ENCODE results near the gene KCNJ6. TPM values are rescaled to one million over a fixed set of nuclear protein-coding genes. Genes with fewer than 3 reads are reported as not detected.
"Not testable (repeated sequence)": the region's sequence is repeated elsewhere in the genome, so short reads cannot be mapped to it uniquely, and the experiment has no call there.

The KCNJ6 gene
- total and polyA plus RNA-seq, 5 donors from 2014 or later, result not detected

DNA sequence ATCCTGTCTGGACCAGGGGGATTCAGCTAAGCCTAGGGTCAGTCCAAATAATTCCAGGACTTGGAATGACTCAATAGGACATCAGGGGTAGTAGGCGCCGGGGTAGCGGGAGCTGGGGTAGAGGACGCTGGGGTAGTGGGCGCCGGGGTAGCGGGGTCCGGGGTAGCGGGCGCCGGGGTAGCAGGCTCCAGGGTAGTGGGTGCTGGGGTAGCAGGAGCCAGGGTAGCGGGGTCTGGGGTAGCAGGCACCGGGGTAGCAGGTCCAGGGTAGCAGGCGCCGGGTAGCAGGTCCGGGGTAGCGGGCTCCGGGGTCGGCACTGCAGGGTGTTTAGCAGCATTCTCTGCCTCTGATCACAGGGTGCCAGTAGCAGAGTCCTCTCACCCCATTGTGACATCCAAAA, 248.9 kb downstream of the KCNJ6 start:
- Mint-ChIP-seq H3K27me3 (peaks cover 14% of the 10 kb centered on the region), H3K4me3 (no peak overlapping the region), H3K27ac (no peak overlapping the region), H3K9me3 (peaks cover 0 to 2% (median 0%) of the 10 kb centered on the region in 7 donors), H3K4me1 (no peaks in the 10 kb centered on the region), H3K36me3 (no peaks in the 10 kb centered on the region)
- Histone ChIP-seq H3K4me1 (ENCODE audit: control insufficient read depth, insufficient read depth, low read length, poor library complexity, severe bottlenecking) (no peaks in the 10 kb centered on the region), H3K27me3 (ENCODE audit: control insufficient read depth, insufficient read depth, low read length) (no peaks in the 10 kb centered on the region), H3K9me3 (ENCODE audit: control insufficient read depth in 2 of 2, low read length in 2 of 2) (no peaks in the 10 kb centered on the region), H3K36me3 (ENCODE audit: control insufficient read depth, insufficient read depth, low read length) (no peaks in the 10 kb centered on the region), H3K27ac (ENCODE audit: insufficient read depth, low read length, poor library complexity, severe bottlenecking) (no peak overlapping the region), H3K4me3 (ENCODE audit: low read depth, low read length) (no peak overlapping the region)
- DNase-seq, result no peak
- no peak for ATAC-seq (ENCODE audit: low read depth in 2 of 2)

- H3K27me3 ChIP-seq (ENCODE audit: control insufficient read depth, insufficient read depth, low read length), result no peaks in the 10 kb centered on the region
- no peak overlapping the region for H3K27ac Mint-ChIP-seq
- H3K9me3 ChIP-seq (ENCODE audit: control insufficient read depth in 2 of 2, low read length in 2 of 2), result no peaks in the 10 kb centered on the region
- H3K4me3 Mint-ChIP-seq, result no peak overlapping the region
- no peaks in the 10 kb centered on the region for H3K4me1 ChIP-seq (ENCODE audit: control insufficient read depth, insufficient read depth, low read length, poor library complexity, severe bottlenecking)
- no peaks in the 10 kb centered on the region for H3K36me3 ChIP-seq (ENCODE audit: control insufficient read depth, insufficient read depth, low read length)
- H3K4me1 Mint-ChIP-seq, result no peaks in the 10 kb centered on the region
- H3K4me3 ChIP-seq (ENCODE audit: low read depth, low read length), result no peak overlapping the region
- H3K36me3 Mint-ChIP-seq, result no peaks in the 10 kb centered on the region
- DNase-seq (no peak), ATAC-seq (ENCODE audit: low read depth in 2 of 2) (no peak)
- H3K9me3 Mint-ChIP-seq, result peaks cover 0 to 2% (median 0%) of the 10 kb centered on the region in 7 donors
- H3K27ac ChIP-seq (ENCODE audit: insufficient read depth, low read length, poor library complexity, severe bottlenecking), result no peak overlapping the region
- peaks cover 14% of the 10 kb centered on the region for H3K27me3 Mint-ChIP-seq
Observed at GRCh38 chr21:37665230-37666024, 250.8 kb downstream of the KCNJ6 start.

DNA sequence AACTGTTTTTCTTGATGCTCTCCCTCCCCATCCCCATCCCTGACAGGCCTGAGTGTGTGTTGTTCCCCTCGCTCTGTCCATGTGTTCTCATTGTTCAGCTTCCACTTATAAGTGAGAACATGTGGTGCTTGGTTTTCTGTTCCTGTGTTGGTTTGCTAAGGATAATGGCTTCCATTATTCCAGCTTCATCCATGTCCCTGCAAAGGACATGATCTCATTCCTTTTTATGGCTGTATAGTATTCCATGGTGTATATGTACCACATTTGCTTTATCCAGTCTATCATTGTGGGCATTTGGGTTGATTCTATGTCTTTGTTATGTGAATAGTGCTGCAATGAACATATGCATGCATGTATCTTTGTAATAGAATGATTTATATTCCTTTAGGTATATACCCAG, 254.0 kb downstream of the KCNJ6 start:
- not testable (repeated sequence) for H3K9me3 Mint-ChIP-seq, H3K4me3 Mint-ChIP-seq, DNase-seq

DNA sequence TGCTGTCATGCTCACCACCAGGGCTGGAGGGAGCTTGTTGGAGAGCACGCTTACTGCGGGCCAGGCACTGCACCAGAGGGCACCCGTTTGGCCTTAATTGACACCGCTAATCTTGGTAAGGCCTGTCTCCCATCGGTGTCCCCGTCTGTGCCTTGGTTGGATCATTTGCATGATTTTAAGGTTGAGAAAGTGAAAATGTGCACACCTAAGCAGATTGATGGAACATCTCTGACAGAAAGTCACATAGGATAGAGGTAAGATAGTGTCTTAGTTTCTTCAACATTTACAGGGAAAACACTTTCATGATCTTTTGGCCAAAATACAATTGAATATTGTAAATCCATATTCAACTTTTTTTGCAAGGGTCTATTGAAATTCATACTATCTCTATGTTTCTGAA, 255.5 kb downstream of the KCNJ6 start:
- peaks cover 4% of the 10 kb centered on the region for H3K27me3 Mint-ChIP-seq
- peaks cover 0 to 4% (median 0%) of the 10 kb centered on the region in 7 donors for H3K9me3 Mint-ChIP-seq
- H3K4me3 ChIP-seq (ENCODE audit: low read depth, low read length), result no peak overlapping the region
- no peaks in the 10 kb centered on the region for H3K36me3 Mint-ChIP-seq
- no peaks in the 10 kb centered on the region for H3K4me1 Mint-ChIP-seq
- no peaks in the 10 kb centered on the region for H3K9me3 ChIP-seq (ENCODE audit: control insufficient read depth in 2 of 2, low read length in 2 of 2)
- no peak overlapping the region for H3K4me3 Mint-ChIP-seq
- H3K36me3 ChIP-seq (ENCODE audit: control insufficient read depth, insufficient read depth, low read length), result no peaks in the 10 kb centered on the region
- H3K27ac Mint-ChIP-seq, result no peak overlapping the region
- H3K27me3 ChIP-seq (ENCODE audit: control insufficient read depth, insufficient read depth, low read length), result no peaks in the 10 kb centered on the region
- ATAC-seq (ENCODE audit: low read depth in 2 of 2), result no peak
- no peaks in the 10 kb centered on the region for H3K4me1 ChIP-seq (ENCODE audit: control insufficient read depth, insufficient read depth, low read length, poor library complexity, severe bottlenecking)
- H3K27ac ChIP-seq (ENCODE audit: insufficient read depth, low read length, poor library complexity, severe bottlenecking), result no peak overlapping the region
- no peak for DNase-seq

More for the DNA sequence above, 254.0 kb downstream of the KCNJ6 start:
- not testable (repeated sequence) for H3K36me3 Mint-ChIP-seq; H3K36me3 ChIP-seq (ENCODE audit: control insufficient read depth, insufficient read depth, low read length); H3K4me1 ChIP-seq (ENCODE audit: control insufficient read depth, insufficient read depth, low read length, poor library complexity, severe bottlenecking); H3K27ac Mint-ChIP-seq; H3K9me3 ChIP-seq (ENCODE audit: control insufficient read depth in 2 of 2, low read length in 2 of 2); H3K27ac ChIP-seq (ENCODE audit: insufficient read depth, low read length, poor library complexity, severe bottlenecking); H3K27me3 ChIP-seq (ENCODE audit: control insufficient read depth, insufficient read depth, low read length); ATAC-seq (ENCODE audit: low read depth in 2 of 2); H3K4me1 Mint-ChIP-seq; H3K27me3 Mint-ChIP-seq; H3K4me3 ChIP-seq (ENCODE audit: low read depth, low read length)

- H3K4me1 ChIP-seq (ENCODE audit: control insufficient read depth, insufficient read depth, low read length, poor library complexity, severe bottlenecking), result no peaks in the 10 kb centered on the region
- H3K4me1 Mint-ChIP-seq, result no peaks in the 10 kb centered on the region
- H3K36me3 Mint-ChIP-seq, result no peaks in the 10 kb centered on the region
- H3K27ac ChIP-seq (ENCODE audit: insufficient read depth, low read length, poor library complexity, severe bottlenecking), result no peak overlapping the region
- peaks cover 0 to 4% (median 0%) of the 10 kb centered on the region in 7 donors for H3K9me3 Mint-ChIP-seq
- H3K4me3 Mint-ChIP-seq, result no peak overlapping the region
- H3K4me3 ChIP-seq (ENCODE audit: low read depth, low read length), result no peak overlapping the region
- no peak for DNase-seq
- H3K27ac Mint-ChIP-seq, result no peak overlapping the region
- ATAC-seq (ENCODE audit: low read depth in 2 of 2), result no peak
- H3K27me3 Mint-ChIP-seq, result peaks cover 4% of the 10 kb centered on the region
- no peaks in the 10 kb centered on the region for H3K9me3 ChIP-seq (ENCODE audit: control insufficient read depth in 2 of 2, low read length in 2 of 2)
- H3K36me3 ChIP-seq (ENCODE audit: control insufficient read depth, insufficient read depth, low read length), result no peaks in the 10 kb centered on the region
- H3K27me3 ChIP-seq (ENCODE audit: control insufficient read depth, insufficient read depth, low read length), result no peaks in the 10 kb centered on the region
Observed at GRCh38 chr21:37659874-37660273, 256.4 kb downstream of the KCNJ6 start.

DNA sequence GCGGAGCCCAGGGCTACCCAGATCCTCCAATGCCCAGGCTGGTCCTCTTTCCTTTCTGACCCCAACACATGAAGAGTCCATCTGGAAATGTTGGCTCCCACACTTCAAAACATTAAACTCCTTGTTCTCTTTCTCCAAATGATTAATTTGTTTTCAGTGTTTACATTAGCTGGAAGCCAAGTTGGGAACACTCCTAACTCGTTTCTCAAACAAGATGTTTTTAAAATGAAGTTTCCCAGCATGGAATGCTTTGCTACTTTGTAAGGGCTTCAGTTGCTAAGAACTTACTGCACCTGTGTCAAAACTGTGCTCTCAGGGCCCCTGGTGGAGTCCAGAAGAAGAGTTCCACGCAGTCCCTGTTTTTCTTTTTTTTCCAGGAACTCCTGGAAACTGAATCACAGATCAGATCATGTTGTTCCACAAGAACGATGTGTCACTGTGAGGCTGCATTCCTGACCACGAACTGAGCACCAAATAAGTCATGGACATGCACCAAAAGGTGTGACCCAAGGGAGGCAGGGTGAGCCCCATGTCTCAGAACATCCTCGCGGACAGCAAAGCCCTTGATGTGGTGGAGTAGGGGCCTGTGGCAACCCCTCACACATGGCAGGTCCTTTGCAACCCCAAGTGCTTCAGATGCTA, 257.3 kb downstream of the KCNJ6 start:
- H3K9me3 ChIP-seq (ENCODE audit: control insufficient read depth in 2 of 2, low read length in 2 of 2), result no peaks in the 10 kb centered on the region
- Mint-ChIP-seq H3K27me3 (peaks cover 9% of the 10 kb centered on the region), H3K36me3 (no peaks in the 10 kb centered on the region), H3K9me3 (peaks cover 0 to 2% (median 0%) of the 10 kb centered on the region in 7 donors), H3K27ac (no peak overlapping the region), H3K4me1 (no peaks in the 10 kb centered on the region), H3K4me3 (no peak overlapping the region)
- H3K27me3 ChIP-seq (ENCODE audit: control insufficient read depth, insufficient read depth, low read length), result no peaks in the 10 kb centered on the region
- no peak for DNase-seq
- no peaks in the 10 kb centered on the region for H3K36me3 ChIP-seq (ENCODE audit: control insufficient read depth, insufficient read depth, low read length)
- no peaks in the 10 kb centered on the region for H3K4me1 ChIP-seq (ENCODE audit: control insufficient read depth, insufficient read depth, low read length, poor library complexity, severe bottlenecking)
- no peak overlapping the region for H3K27ac ChIP-seq (ENCODE audit: insufficient read depth, low read length, poor library complexity, severe bottlenecking)
- no peak overlapping the region for H3K4me3 ChIP-seq (ENCODE audit: low read depth, low read length)
- no peak for ATAC-seq (ENCODE audit: low read depth in 2 of 2)

GRCh38 chr21:37658121-37658816, 258.0 kb downstream of the KCNJ6 start:
- DNase-seq (no peak), ATAC-seq (ENCODE audit: low read depth in 2 of 2) (no peak)
- Histone ChIP-seq H3K27ac (ENCODE audit: insufficient read depth, low read length, poor library complexity, severe bottlenecking) (no peak overlapping the region), H3K4me3 (ENCODE audit: low read depth, low read length) (no peak overlapping the region), H3K4me1 (ENCODE audit: control insufficient read depth, insufficient read depth, low read length, poor library complexity, severe bottlenecking) (no peaks in the 10 kb centered on the region), H3K36me3 (ENCODE audit: control insufficient read depth, insufficient read depth, low read length) (no peaks in the 10 kb centered on the region), H3K9me3 (ENCODE audit: control insufficient read depth in 2 of 2, low read length in 2 of 2) (no peaks in the 10 kb centered on the region), H3K27me3 (ENCODE audit: control insufficient read depth, insufficient read depth, low read length) (no peaks in the 10 kb centered on the region)
- peaks cover 6% of the 10 kb centered on the region for H3K27me3 Mint-ChIP-seq
- H3K4me1 Mint-ChIP-seq, result no peaks in the 10 kb centered on the region
- H3K36me3 Mint-ChIP-seq, result no peaks in the 10 kb centered on the region
- no peak overlapping the region for H3K4me3 Mint-ChIP-seq
- H3K9me3 Mint-ChIP-seq, result peaks cover 0 to 2% (median 0%) of the 10 kb centered on the region in 7 donors
- H3K27ac Mint-ChIP-seq, result no peak overlapping the region

Data from CD4-positive, CD25-positive, alpha-beta regulatory T cell (primary cell).